ENCODE results near the gene OSBPL5. TPM values are rescaled to one million over a fixed set of nuclear protein-coding genes. Genes with fewer than 3 reads are reported as not detected.

OSBPL5 gene
- total RNA-seq, 2 experiments from 2014 or later = 0.63 to 2.7 TPM

DNA sequence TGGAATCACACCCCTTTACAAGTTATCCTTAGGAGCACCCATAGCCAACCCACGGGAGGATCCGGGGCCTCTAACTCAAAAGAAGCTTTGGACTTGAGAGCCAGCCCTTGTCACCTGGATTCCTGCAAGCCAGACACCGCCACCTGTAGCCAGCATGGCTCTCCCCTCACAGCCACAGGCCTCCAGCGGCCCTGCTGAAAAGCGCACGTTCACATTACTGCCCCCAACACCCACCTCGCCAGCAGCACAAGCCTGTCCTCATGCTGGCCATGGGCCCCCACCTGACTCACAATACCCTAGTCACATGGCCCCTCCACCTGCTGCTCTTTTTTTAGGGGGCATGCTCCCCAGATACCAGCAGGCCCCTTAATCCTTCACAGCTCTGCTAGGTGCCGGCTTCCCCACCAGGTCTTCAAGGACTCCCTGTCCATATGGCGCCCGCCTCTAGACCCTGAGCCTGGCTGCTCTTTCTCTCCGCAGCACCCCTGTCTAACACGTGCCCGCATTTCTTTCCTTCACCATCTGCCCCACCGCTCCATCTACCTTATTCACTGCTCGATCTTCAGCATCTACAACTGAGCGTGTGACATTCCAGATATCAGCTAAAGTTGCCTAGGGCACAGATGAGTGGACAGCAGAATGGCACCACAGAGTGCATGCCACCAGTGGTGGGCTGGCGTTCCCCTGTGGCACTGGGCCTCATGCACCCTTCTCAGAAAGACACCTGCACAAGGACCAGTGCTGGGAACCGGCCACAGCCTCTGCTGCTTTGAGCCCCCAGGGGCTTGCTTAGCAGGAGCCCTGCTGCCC, 114.5 kb downstream of the OSBPL5 start:
- H3K27ac ChIP-seq (ENCODE audit: low read depth, low read length, poor library complexity, severe bottlenecking) = no peak overlapping the region
- peaks cover 57% of the 10 kb centered on the region for H3K79me2 ChIP-seq (ENCODE audit: insufficient read depth, low read depth, low read length)
- intact Hi-C loops (cut with micrococcal nuclease; ENCODE audit: unreplicated experiment) = no loop called here
- peaks cover 2% of the 10 kb centered on the region for H3K4me1 ChIP-seq (ENCODE audit: insufficient read depth, low read length, poor library complexity, severe bottlenecking)
- ChIA-PET POLR2A (no interaction called here), CTCF (ENCODE audit: unreplicated experiment) (no interaction called here)
- BruUV-seq (replicated peaks) = no TSS peak
- no peaks in the 10 kb centered on the region for H3K9me3 ChIP-seq (ENCODE audit: low read length)
- TF ChIP-seq, protein P1, sequence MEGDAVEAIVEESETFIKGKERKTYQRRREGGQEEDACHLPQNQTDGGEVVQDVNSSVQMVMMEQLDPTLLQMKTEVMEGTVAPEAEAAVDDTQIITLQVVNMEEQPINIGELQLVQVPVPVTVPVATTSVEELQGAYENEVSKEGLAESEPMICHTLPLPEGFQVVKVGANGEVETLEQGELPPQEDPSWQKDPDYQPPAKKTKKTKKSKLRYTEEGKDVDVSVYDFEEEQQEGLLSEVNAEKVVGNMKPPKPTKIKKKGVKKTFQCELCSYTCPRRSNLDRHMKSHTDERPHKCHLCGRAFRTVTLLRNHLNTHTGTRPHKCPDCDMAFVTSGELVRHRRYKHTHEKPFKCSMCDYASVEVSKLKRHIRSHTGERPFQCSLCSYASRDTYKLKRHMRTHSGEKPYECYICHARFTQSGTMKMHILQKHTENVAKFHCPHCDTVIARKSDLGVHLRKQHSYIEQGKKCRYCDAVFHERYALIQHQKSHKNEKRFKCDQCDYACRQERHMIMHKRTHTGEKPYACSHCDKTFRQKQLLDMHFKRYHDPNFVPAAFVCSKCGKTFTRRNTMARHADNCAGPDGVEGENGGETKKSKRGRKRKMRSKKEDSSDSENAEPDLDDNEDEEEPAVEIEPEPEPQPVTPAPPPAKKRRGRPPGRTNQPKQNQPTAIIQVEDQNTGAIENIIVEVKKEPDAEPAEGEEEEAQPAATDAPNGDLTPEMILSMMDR (conservative IDR thresholded peaks at IDR 0.05; ENCODE audit: low read length) = no peak
- no peak for TF ChIP-seq EZH2phosphoT487 (IDR thresholded peaks at IDR 0.05; ENCODE audit: borderline replicate concordance, low read depth, low read length)
- DNase-seq (ENCODE audit: low spot score) = no peak
- H3K36me3 ChIP-seq (ENCODE audit: insufficient read depth, low read length) = peaks cover 66% of the 10 kb centered on the region
- no peak overlapping the region for H2AFZ ChIP-seq (ENCODE audit: low read length)
- peaks cover 6% of the 10 kb centered on the region; the same call in 1 of the 2 replicates for H4K20me1 ChIP-seq (ENCODE audit: insufficient read depth, low read length)
- H3K4me3 ChIP-seq (ENCODE audit: low read depth, low read length, poor library complexity, severe bottlenecking) = no peak overlapping the region
- peak overlapping the region; percentile 34; the same call in 1 of the 2 replicates for H3K4me2 ChIP-seq (ENCODE audit: low read length)
- no peaks in the 10 kb centered on the region for H3K9me2 ChIP-seq (ENCODE audit: insufficient read depth, low read length)

DNA sequence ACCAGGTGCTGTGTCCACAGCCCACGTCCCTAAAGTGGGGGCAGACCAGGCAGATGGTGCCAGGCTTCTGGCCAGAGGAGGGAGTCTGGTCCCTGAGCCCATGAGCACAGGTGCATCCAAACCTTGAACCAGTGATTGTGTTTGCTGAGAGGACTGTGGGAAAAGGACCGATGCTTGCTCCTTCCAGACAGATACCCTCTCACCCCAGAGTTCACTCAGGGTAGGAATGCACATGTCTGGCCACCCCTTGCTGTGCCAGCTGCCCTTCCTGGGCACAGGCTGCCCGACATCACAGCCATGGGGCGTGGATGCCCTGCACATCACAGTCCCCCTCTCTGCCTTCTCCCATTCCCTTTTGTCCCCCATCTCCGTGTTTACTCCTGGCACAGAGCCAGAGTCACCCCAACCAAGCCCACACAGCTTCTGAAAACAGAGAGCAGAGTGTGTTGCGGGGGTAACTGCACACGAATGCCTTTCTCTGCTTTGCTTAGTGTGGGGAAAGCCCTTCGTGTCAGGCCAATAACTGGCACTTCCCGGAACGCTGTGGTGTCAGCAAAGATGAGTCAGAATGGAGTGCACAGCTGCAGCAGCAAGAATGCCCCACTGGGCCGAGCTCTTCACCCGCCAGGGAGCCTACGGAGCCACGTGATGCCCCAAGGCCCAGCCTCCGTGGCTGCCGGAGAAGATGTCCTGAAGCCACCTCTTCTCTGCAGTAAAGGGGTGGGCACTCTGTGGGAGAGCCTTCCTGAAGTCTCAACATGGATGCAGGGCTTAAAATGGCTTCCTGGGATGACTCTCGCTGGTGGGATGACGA, 115.5 kb downstream of the OSBPL5 start:
- POLR2A ChIA-PET = no interaction called here
- Histone ChIP-seq H2AFZ (ENCODE audit: low read length) (no peak overlapping the region), H3K79me2 (ENCODE audit: insufficient read depth, low read depth, low read length) (peaks cover 48% of the 10 kb centered on the region), H3K4me1 (ENCODE audit: insufficient read depth, low read length, poor library complexity, severe bottlenecking) (no peaks in the 10 kb centered on the region), H3K9me2 (ENCODE audit: insufficient read depth, low read length) (no peaks in the 10 kb centered on the region), H3K36me3 (ENCODE audit: insufficient read depth, low read length) (peaks cover 69% of the 10 kb centered on the region), H3K9me3 (ENCODE audit: low read length) (no peaks in the 10 kb centered on the region), H4K20me1 (ENCODE audit: insufficient read depth, low read length) (peaks cover 5% of the 10 kb centered on the region; the same call in 1 of the 2 replicates), H3K4me2 (ENCODE audit: low read length) (peak overlapping the region; percentile 34; the same call in 1 of the 2 replicates), H3K4me3 (ENCODE audit: low read depth, low read length, poor library complexity, severe bottlenecking) (no peak overlapping the region), H3K27ac (ENCODE audit: low read depth, low read length, poor library complexity, severe bottlenecking) (no peak overlapping the region)
- TF ChIP-seq, protein P1 (conservative IDR thresholded peaks at IDR 0.05; ENCODE audit: low read length) = no peak
- TF ChIP-seq EZH2phosphoT487 (IDR thresholded peaks at IDR 0.05; ENCODE audit: borderline replicate concordance, low read depth, low read length) = no peak
- BruUV-seq (replicated peaks) = no TSS peak
- CTCF ChIA-PET (ENCODE audit: unreplicated experiment) = no interaction called here
- intact Hi-C loops (cut with micrococcal nuclease; ENCODE audit: unreplicated experiment) = no loop called here
- peak; percentile 10 for DNase-seq (ENCODE audit: low spot score)

All from OCI-LY7 (cell line).